DND-41 (cell line): ENCODE results near the gene KRT5.
"Not testable (repeated sequence)": the region's sequence is repeated elsewhere in the genome, so short reads cannot be mapped to it uniquely, and the experiment has no call there.

ENCODE experiments used
- ATAC-seq: fragments of 200-7000 bp; cut with Tn5 transposase; 3 replicates; pipeline ENCODE4 v1.9.1; 2021; ENCODE audit warnings: low read depth; ENCODE audit not compliant: insufficient read depth
- DNase-seq: peaks from one replicate; pipeline ENCODE4 v3.0.0-alpha.2; 2020
- H2AFZ ChIP-seq: 2 replicates; pipeline ENCODE4 v1.6.0; 2012; ENCODE audit warnings: low read depth, low read length
- H3K27ac ChIP-seq: 2 replicates; pipeline ENCODE4 v1.5.1; 2012; ENCODE audit warnings: low read length, inconsistent platforms
- H3K27me3 ChIP-seq: fragments of 200-600 bp; sonication (generic); 2 replicates; pipeline ENCODE4 v1.6.0; 2012; ENCODE audit warnings: low read length, mild to moderate bottlenecking, inconsistent platforms; ENCODE audit not compliant: insufficient read depth, poor library complexity
- H3K36me3 ChIP-seq: 2 replicates; pipeline ENCODE4 v1.5.1; 2012; ENCODE audit warnings: low read length, inconsistent platforms; ENCODE audit not compliant: insufficient read depth
- H3K4me1 ChIP-seq: 2 replicates; pipeline ENCODE4 v1.5.1; 2012; ENCODE audit warnings: mild to moderate bottlenecking, low read length; ENCODE audit not compliant: insufficient read depth
- H3K4me2 ChIP-seq: 2 replicates; pipeline ENCODE4 v1.6.0; 2012; ENCODE audit warnings: mild to moderate bottlenecking, moderate library complexity, low read length, inconsistent platforms; ENCODE audit not compliant: insufficient read depth
- H3K4me3 ChIP-seq, 2 experiments: fragments of 200-600 bp in 1 of 2; shearing (Covaris generic) in 1 of 2; 2 replicates each; pipeline ENCODE4 v1.5.1; 2012 to 2016; ENCODE audit warnings: inconsistent platforms in 2 of 2, low read length in 2 of 2, mild to moderate bottlenecking in 2 of 2, low read depth in 1 of 2, moderate library complexity in 1 of 2
- H3K79me2 ChIP-seq: 2 replicates; pipeline ENCODE4 v1.6.0; 2012; ENCODE audit warnings: low read length, inconsistent platforms; ENCODE audit not compliant: insufficient read depth
- H3K9ac ChIP-seq: 2 replicates; pipeline ENCODE4 v1.6.0; 2012; ENCODE audit warnings: low read depth, mild to moderate bottlenecking, inconsistent platforms, low read length, moderate library complexity
- H3K9me3 ChIP-seq: 2 replicates; pipeline ENCODE4 v1.5.1; 2012; ENCODE audit warnings: low read length, moderate library complexity, mild to moderate bottlenecking, inconsistent platforms; ENCODE audit not compliant: insufficient read depth, severe bottlenecking
- H4K20me1 ChIP-seq: 2 replicates; pipeline ENCODE4 v1.6.0; 2012; ENCODE audit warnings: low read length; ENCODE audit not compliant: insufficient read depth
- EZH2 ChIP-seq: IDR thresholded peaks from 3 replicates; pipeline ENCODE4 v1.6.1; 2012; ENCODE audit warnings: borderline replicate concordance, low read depth, mild to moderate bottlenecking, moderate library complexity, low read length, inconsistent platforms; ENCODE audit not compliant: severe bottlenecking
- TF ChIP-seq, protein P1 (sequence below): IDR thresholded peaks from 2 replicates; pipeline ENCODE4 v1.5.1; 2012; ENCODE audit warnings: borderline replicate concordance, low read length, moderate library complexity, mild to moderate bottlenecking; ENCODE audit not compliant: poor library complexity, severe bottlenecking; ENCODE audit errors: extremely low read depth

Gene KRT5

DNA sequence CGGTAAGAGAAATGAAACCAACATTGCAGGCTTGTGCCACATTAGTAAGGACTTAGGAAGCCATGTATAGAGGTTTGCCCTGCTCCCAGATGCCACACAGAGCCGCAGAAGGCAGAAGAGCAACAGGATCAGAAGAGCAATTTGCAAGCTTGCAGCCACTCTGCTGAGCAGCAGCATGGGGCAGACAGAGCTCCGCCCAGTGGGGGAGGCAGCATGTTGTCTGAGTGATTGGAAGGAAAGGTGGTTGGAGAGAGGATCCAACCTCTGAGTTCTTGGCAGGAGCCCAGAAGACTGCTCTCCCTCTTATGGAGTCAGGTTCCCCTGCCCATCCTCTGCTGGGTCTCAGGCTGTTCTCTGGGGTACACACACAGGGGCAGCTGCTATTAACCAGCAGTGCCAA is 24.8 kb downstream of the KRT5 start:
- Histone ChIP-seq H3K9ac (no peak overlapping the region), H3K27ac (no peak overlapping the region), H2AFZ (no peak overlapping the region), H3K27me3 (peaks cover 23% of the 10 kb centered on the region), H3K4me1 (no peaks in the 10 kb centered on the region), H4K20me1 (no peaks in the 10 kb centered on the region), H3K4me3 (no peak overlapping the region), H3K9me3 (no peaks in the 10 kb centered on the region), H3K4me2 (no peak overlapping the region), H3K36me3 (no peaks in the 10 kb centered on the region), H3K79me2 (no peaks in the 10 kb centered on the region)
- ATAC-seq: no peak
- DNase-seq: no peak
- no peak for TF ChIP-seq EZH2
- TF ChIP-seq, protein P1, sequence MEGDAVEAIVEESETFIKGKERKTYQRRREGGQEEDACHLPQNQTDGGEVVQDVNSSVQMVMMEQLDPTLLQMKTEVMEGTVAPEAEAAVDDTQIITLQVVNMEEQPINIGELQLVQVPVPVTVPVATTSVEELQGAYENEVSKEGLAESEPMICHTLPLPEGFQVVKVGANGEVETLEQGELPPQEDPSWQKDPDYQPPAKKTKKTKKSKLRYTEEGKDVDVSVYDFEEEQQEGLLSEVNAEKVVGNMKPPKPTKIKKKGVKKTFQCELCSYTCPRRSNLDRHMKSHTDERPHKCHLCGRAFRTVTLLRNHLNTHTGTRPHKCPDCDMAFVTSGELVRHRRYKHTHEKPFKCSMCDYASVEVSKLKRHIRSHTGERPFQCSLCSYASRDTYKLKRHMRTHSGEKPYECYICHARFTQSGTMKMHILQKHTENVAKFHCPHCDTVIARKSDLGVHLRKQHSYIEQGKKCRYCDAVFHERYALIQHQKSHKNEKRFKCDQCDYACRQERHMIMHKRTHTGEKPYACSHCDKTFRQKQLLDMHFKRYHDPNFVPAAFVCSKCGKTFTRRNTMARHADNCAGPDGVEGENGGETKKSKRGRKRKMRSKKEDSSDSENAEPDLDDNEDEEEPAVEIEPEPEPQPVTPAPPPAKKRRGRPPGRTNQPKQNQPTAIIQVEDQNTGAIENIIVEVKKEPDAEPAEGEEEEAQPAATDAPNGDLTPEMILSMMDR: no peak

- ATAC-seq: no peak
- no peak overlapping the region for H3K27ac ChIP-seq
- no peak overlapping the region for H3K4me3 ChIP-seq
- no peaks in the 10 kb centered on the region for H4K20me1 ChIP-seq
- no peaks in the 10 kb centered on the region for H3K4me1 ChIP-seq
- no peaks in the 10 kb centered on the region for H3K9me3 ChIP-seq
- H2AFZ ChIP-seq: no peak overlapping the region
- no peak overlapping the region for H3K4me2 ChIP-seq
- no peak for DNase-seq
- no peaks in the 10 kb centered on the region for H3K36me3 ChIP-seq
- H3K9ac ChIP-seq: no peak overlapping the region
- peaks cover 23% of the 10 kb centered on the region for H3K27me3 ChIP-seq
- H3K79me2 ChIP-seq: no peaks in the 10 kb centered on the region
- TF ChIP-seq, protein P1: no peak
- TF ChIP-seq EZH2: no peak
These were observed 25.7 kb downstream of the KRT5 start for GRCh38 chr12:52494518-52494917.

- no peak overlapping the region for H3K4me3 ChIP-seq
- H3K9ac ChIP-seq: no peak overlapping the region
- H3K79me2 ChIP-seq: no peaks in the 10 kb centered on the region
- H3K27ac ChIP-seq: no peak overlapping the region
- H3K4me2 ChIP-seq: no peak overlapping the region
- no peaks in the 10 kb centered on the region for H3K4me1 ChIP-seq
- DNase-seq: no peak
- H3K36me3 ChIP-seq: no peaks in the 10 kb centered on the region
- no peaks in the 10 kb centered on the region for H4K20me1 ChIP-seq
- no peak overlapping the region for H2AFZ ChIP-seq
- no peak for ATAC-seq
- H3K9me3 ChIP-seq: no peaks in the 10 kb centered on the region
- TF ChIP-seq, protein P1: no peak
- TF ChIP-seq EZH2: no peak
- H3K27me3 ChIP-seq: peaks cover 23% of the 10 kb centered on the region
These were observed 26.1 kb downstream of the KRT5 start for GRCh38 chr12:52494100-52494499.

DNA sequence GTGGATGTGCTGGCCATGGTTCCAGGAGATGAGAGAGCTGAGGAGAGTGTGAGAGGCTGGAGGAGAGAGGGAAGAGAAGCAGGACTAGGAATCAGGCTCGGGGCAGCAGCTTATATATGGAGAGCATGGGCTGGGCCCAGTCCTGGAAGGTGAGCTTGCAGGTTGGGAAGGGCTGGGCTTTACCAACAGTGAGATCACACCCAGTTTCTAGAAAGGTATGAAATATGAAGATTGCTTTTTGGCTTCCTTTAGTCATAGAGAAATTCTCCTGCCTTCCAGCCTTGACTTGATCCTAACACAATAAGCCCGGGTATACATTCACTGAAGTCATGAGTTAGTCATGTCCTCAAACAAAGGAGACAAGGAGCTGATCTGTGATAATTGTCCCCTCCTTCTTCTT is 27.0 kb downstream of the KRT5 start, which contains the start of gene KRT6A:
Gene KRT6A (minus strand): TSS at position 86 of the 400 bp plus-strand sequence. CDS start 69 bp downstream, at position 17.
- Histone ChIP-seq H3K4me3 (no peak within 1 kb of the TSS), H3K36me3 (no peaks in the 10 kb centered on the region), H3K4me1 (no peaks in the 10 kb centered on the region), H3K79me2 (no peaks in the 10 kb centered on the region), H3K27ac (no peak within 1 kb of the TSS), H3K9ac (no peak within 1 kb of the TSS), H4K20me1 (no peaks in the 10 kb centered on the region), H2AFZ (no peak within 1 kb of the TSS), H3K4me2 (no peak within 1 kb of the TSS), H3K27me3 (peaks cover 23% of the 10 kb centered on the region), H3K9me3 (no peaks in the 10 kb centered on the region)
- ATAC-seq (no peak), DNase-seq (no peak)
- TF ChIP-seq, protein P1: no peak
- no peak for TF ChIP-seq EZH2

DNA sequence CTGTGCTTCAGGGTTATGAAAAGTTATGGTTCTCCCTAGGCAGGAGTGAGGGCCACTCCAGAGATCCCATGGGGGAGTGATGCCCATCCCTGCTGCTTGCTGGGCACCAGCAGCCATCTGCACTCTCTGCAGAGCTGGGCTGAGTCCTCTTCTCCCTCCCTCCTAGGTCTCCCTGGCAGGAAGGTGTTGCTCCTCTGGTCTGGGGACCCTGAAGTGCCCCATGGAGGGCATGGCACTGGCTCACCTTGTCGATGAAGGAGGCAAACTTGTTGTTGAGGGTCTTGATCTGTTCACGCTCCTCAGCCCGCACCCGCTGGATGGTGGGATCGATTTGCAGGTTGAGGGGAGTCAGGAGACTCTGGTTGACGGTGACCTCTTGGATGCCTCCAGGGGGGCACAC is 27.8 kb downstream of the KRT5 start:
- DNase-seq, H3K27ac ChIP-seq, H3K4me3 ChIP-seq, H2AFZ ChIP-seq, H3K4me1 ChIP-seq, H3K36me3 ChIP-seq, ATAC-seq, H3K79me2 ChIP-seq, H4K20me1 ChIP-seq, H3K9me3 ChIP-seq, H3K9ac ChIP-seq, H3K4me2 ChIP-seq: not testable (repeated sequence)
- peaks cover 23% of the 10 kb centered on the region for H3K27me3 ChIP-seq
